GM21723 (cell line): ENCODE measurements around the gene TTC39C.

Experiments
- ATAC-seq: cut with Tn5 transposase; IDR thresholded peaks from one replicate; pipeline ENCODE4 v1.9.1; 2021; ENCODE audit warnings: mild to moderate bottlenecking, moderate library complexity; ENCODE audit not compliant: unreplicated experiment

The TTC39C gene

GRCh38 chr18:24177499-24178133 lies 163.1 kb downstream of the TTC39C start:
- no peak for ATAC-seq

- ATAC-seq, result no peak
These were observed 165.5 kb downstream of the TTC39C start for GRCh38 chr18:24180048-24180447.

GRCh38 chr18:24181806-24182205 lies 167.3 kb downstream of the TTC39C start:
- no peak for ATAC-seq
